Ovary (tissue), 3 donors: ENCODE data around the gene EXOSC7.

ENCODE experiments used
- CTCF ChIP-seq, 3 donors: fragments of 450-650 bp in 2 of 3; fragments of 200-600 bp in 1 of 3; IDR thresholded peaks; one replicate each; pipeline versions ENCODE4 v1.5.1 to v1.8.0; 2016 to 2022; ENCODE audit warnings: antibody characterized with exemption in 3 of 3, mild to moderate bottlenecking in 1 of 3
- EP300 ChIP-seq: sonication (generic); formaldehyde crosslinking; IDR thresholded peaks from one replicate; pipeline ENCODE4 v1.6.1; 2017; ENCODE audit warnings: antibody characterized with exemption
- POLR2A ChIP-seq: fragments of 450-650 bp; IDR thresholded peaks from one replicate; pipeline ENCODE4 v1.6.1; 2017; ENCODE audit warnings: antibody characterized with exemption, mild to moderate bottlenecking, moderate library complexity
- donor health status: DM: no; HTN: no; CAD: no.

- no peak for TF ChIP-seq POLR2A
- no peak for TF ChIP-seq CTCF (IDR thresholded peaks at IDR 0.05)
- TF ChIP-seq EP300, result no peak
These were observed 72.2 kb downstream of the EXOSC7 start for GRCh38 chr3:45048244-45048643.
